Panc1 (cell line): Measurements from ENCODE around the gene TPSG1.
"Not testable (repeated sequence)": the region's sequence is repeated elsewhere in the genome, so short reads cannot be mapped to it uniquely, and the experiment has no call there.

Experiments used
- SIN3A ChIP-seq: IDR thresholded peaks from 2 replicates; pipeline ENCODE4 v1.6.1; 2012; ENCODE audit warnings: low read depth, mild to moderate bottlenecking, low read length, moderate library complexity, borderline replicate concordance; ENCODE audit not compliant: insufficient read depth
- TF ChIP-seq, protein P1 (sequence below): fragments of 450-650 bp; IDR thresholded peaks from 2 replicates; pipeline ENCODE4 v1.5.1; 2017; ENCODE audit warnings: mild to moderate bottlenecking

DNA sequence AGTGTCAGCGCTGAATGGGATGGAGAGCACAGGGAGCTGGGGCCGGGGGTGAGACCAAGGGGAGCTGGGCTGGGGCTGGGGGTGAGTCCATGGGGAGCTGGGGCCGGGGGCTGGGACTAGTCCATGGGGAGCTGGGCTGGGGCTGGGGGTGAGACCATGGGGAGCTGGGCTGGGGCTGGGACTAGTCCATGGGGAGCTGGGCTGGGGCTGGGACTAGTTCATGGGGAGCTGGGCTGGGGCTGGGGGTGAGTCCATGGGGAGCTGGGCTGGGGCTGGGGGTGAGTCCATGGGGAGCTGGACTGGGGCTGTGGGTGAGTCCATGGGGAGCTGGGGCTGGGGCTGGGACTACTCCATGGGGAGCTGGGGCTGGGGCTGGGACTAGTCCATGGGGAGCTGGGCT is 29.8 kb upstream of the TPSG1 start:
- TF ChIP-seq, protein P1, sequence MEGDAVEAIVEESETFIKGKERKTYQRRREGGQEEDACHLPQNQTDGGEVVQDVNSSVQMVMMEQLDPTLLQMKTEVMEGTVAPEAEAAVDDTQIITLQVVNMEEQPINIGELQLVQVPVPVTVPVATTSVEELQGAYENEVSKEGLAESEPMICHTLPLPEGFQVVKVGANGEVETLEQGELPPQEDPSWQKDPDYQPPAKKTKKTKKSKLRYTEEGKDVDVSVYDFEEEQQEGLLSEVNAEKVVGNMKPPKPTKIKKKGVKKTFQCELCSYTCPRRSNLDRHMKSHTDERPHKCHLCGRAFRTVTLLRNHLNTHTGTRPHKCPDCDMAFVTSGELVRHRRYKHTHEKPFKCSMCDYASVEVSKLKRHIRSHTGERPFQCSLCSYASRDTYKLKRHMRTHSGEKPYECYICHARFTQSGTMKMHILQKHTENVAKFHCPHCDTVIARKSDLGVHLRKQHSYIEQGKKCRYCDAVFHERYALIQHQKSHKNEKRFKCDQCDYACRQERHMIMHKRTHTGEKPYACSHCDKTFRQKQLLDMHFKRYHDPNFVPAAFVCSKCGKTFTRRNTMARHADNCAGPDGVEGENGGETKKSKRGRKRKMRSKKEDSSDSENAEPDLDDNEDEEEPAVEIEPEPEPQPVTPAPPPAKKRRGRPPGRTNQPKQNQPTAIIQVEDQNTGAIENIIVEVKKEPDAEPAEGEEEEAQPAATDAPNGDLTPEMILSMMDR, result not testable (repeated sequence)
- not testable (repeated sequence) for TF ChIP-seq SIN3A
